GM12892 (cell line): ENCODE measurements around the gene RGS9.

Source experiments
- POLR2A ChIP-seq: IDR thresholded peaks from 2 replicates; pipeline ENCODE4 v1.6.1; 2011; ENCODE audit warnings: low read depth, low read length, control low read depth
- POLR2AphosphoS5 ChIP-seq: IDR thresholded peaks from 2 replicates; pipeline ENCODE4 v1.6.1; 2011; ENCODE audit warnings: low read depth, low read length, control low read depth
- TAF1 ChIP-seq: IDR thresholded peaks from 2 replicates; pipeline ENCODE4 v1.6.1; 2011; ENCODE audit warnings: low read depth, mild to moderate bottlenecking, control low read depth, low read length, borderline replicate concordance

- no peak for TF ChIP-seq POLR2A
- TF ChIP-seq POLR2AphosphoS5: no peak
- TF ChIP-seq TAF1: no peak
Measured at GRCh38 chr17:65185668-65186382, 48.7 kb downstream of the RGS9 start.
